HG03575 (cell line): ENCODE data around the gene HS3ST2.
"Not testable (repeated sequence)": the region's sequence is repeated elsewhere in the genome, so short reads cannot be mapped to it uniquely, and the experiment has no call there.

ENCODE experiments used
- ATAC-seq: cut with Tn5 transposase; IDR thresholded peaks from one replicate; pipeline ENCODE4 v1.9.1; 2021; ENCODE audit not compliant: unreplicated experiment, insufficient number of reproducible peaks, low FRiP score; ENCODE audit errors: extremely low read depth

Gene HS3ST2

DNA sequence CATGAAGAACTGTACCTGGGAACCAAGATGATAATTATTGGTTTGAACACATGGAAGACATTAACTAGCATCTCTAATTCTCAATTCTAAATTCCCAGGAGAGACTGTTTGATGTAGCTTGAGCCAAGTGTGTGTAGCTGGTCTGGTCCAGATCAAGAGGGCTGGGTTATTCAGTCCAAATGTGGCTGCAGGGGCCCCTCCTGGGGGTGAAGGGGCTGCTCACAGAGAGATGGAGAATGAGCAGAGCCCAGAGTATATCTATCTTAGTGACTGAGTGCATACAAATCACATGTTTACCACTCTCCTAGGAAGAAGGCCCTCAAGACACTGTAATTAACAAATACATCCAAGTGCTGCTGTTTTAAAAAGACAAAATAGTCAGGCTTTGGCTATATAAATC lies 50.4 kb downstream of the HS3ST2 start:
- no peak for ATAC-seq

DNA sequence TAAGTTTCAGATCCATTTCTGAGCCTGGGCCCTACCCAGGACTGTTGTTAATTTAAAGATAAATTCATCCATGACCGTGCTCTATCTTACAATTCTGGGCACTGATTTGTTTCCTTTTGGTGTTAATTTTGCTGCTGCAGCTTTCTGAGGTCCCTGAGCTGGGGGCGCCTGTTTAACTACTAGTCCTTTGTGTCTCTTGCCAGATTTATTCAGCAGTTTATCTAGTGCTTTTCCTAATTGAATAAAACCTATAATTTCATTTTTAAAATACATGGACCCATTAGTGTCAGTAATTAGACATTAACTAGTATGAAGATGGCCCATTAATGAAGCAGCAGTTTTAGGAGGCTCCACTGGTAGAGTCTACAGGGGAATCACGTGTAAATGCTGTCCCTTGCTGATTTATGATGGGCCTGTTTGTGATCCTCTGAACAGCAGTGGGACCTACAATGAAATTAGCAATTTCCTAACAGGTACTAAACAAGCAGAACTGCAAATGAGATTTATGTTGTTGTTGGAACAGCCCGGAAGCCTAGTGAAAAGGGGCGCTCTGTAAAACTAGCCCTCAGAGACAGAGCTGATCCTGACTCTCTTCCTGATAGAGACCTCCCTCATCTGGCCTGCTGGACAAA lies 54.7 kb downstream of the HS3ST2 start:
- no peak for ATAC-seq

DNA sequence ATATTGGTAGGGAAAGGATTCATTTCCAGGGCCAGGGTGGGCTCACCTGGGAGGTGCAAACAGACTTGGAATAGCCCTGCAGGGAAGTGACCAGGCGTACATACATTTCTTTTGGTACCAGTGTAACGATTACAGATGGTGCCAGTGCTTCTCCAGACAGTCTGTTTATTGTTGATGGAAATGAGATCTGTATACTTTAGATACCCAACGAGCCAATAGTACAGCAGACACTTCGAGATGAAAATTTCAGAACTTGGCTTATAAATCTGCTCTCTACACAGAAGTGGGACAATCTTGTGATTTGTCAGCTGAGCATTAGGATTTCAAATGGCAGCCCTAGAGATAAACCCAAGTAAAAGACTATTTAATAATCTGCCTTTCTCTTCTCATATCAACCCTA lies 57.9 kb downstream of the HS3ST2 start:
- no peak for ATAC-seq

DNA sequence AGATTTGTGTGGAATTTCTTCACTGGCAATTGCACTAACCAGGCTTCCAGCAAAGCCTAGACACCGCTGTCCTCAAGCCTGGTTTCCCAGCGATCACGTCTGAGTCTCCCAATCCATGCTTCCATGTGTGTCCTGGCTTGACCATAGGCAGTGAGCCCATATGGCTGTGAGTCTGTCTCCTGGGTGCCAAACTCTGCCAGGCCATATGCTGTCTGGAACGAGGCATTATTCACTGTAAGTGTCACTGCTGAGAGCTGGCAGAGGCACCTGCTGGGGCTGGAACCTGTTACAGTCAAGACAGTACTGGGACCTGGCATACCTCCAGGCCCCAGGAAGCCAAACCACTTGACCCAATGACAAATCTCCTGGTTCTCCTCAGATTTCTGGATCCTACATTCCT lies 60.4 kb downstream of the HS3ST2 start:
- no peak for ATAC-seq

DNA sequence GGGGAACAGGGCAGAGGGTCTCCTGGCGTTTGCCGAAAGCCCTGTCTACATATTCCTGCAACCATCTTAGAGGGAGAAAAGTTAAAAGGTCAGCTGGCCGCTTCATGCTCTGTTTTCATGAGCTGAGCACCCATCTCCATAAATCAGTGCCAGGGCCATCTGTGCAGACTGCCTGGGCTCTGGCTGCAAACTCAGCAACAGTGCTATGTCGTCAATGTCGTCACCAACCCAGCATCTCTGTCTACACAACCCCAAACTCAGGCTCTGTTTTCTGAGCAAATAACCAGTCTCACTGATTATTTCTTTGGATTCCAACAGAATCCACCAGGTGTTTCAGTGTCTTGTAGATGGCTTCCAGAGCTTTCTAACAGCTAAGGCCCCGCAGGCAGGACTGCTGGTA lies 65.0 kb downstream of the HS3ST2 start:
- no peak for ATAC-seq

DNA sequence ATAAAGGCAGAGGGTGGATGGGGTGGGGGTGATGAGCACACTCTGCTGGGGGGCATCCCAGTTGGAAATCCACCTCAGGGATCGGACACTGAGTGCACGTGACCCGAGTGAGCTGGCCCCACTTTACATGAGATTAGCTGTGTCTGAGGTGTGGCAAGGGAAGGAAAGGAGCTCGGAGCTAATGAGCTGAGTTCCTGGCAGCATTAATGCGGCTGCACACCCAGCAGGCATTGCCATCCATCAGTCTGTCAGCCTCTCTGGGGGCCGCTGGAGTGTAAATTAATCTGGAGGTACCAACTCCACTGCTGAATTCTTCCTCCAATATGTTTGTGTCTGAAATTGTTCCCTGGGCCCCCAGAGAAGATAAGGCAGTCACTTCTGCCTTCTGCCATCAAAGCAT lies 65.5 kb downstream of the HS3ST2 start:
- ATAC-seq: no peak

DNA sequence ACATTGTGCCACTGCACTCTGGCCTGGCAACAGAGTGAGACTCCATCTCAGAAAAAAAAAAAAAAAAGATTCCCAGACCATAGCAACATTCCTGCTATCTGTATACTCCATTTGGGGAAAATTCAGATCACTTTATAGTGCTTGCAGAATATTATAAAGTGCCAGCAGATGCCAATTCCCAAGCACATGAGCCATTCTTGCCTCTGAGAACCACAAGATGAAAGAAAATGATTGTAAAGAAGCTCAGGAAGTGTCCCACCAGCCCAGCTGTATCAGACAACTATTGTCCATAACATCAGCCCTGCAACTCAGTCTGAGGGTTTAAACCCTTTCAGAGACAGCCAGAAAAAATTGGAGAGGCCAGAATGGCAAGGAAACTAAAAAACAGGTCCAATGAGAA lies 69.0 kb downstream of the HS3ST2 start:
- no peak for ATAC-seq

DNA sequence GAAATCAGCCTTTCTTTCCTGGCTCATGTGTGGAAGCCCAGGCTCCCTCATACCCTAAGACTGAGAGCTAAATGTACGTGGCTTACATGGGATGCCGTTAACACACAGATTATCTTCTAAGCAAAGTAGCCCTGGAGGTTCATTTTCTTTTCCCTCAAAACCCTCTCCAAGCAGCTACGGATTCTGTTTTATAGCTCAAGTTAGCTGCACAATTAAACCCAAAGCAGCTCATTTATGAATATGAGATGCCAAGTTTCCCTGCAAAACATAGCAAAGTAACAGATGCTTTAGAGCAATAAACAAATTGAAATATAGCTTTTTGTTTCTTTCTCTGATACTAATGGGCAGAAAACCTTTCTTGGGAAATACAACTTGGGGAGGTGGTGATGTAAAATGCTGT lies 72.0 kb downstream of the HS3ST2 start:
- no peak for ATAC-seq

DNA sequence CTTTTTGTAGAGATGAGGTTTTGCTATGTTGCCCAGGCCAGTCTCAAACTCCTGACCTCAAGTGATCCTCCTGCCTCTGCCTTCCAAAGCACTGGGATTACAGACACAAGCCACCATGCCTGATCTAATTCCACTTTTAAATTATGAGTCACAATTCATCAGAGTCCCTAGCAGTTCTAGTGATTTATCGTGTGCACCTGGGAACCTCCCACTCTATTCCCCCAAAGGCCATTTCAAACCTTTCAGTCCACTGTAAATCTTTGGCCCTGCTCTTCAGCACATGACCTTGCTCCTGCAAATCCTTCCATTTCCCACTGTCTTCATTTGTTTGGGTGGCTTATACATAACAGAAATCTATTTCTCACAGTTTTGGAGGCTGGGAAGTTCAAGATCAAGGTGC lies 73.0 kb downstream of the HS3ST2 start:
- ATAC-seq: no peak

DNA sequence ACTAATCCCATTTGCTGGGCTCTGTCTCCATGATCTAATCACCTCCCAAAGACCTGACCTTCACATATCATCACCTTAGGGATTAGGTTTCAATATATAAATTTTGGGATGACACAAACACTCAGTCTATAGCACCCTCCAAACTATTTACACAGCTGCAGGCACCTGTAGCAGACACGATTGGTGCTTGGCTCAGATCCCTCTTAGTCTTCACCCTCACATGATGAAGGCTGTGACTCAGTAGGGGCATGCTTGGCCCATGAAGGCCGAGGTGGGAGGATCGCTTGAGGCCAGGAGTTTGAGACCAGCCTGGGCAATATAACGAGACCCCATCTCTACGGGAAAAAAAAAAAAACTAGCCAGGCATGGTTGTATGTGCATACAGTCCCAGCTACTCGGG lies 73.5 kb downstream of the HS3ST2 start:
- ATAC-seq: no peak

DNA sequence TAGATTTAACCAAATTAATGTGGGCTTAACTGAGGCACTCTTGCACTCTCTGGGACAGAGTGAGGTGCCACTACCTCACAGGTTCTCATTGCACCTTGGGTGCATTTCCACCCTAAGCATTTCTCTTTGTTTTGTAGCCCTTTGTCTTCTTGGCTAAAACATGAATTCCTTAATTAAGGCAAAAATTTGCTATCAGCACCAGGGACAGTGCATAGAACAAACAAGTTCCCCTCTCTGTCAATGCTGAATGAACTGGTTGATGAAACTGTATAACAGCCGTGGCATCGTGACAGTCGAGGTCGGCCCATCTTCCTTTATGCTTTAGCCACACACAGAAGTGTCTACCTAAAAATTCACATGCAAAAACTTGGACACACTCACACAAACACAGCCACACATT lies 74.8 kb downstream of the HS3ST2 start:
- no peak for ATAC-seq

DNA sequence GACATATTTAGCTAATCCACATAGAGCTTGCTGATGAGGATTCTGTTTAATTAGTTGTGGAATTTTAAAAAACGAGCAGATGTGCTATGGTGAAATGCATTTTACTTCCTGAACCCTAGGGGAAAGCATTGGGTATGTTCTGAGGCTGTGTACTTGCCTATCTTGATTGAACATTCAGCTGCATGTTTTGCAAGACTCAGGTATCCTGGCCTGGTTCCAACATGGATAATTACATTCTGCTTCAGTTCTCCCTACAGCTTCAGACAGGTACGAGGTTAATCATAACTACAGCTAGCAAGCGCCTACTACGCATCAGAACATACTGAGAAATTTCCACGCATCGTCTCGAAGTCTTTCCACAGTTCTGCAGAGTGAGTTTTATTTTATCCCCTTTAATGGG lies 77.0 kb downstream of the HS3ST2 start:
- no peak for ATAC-seq

DNA sequence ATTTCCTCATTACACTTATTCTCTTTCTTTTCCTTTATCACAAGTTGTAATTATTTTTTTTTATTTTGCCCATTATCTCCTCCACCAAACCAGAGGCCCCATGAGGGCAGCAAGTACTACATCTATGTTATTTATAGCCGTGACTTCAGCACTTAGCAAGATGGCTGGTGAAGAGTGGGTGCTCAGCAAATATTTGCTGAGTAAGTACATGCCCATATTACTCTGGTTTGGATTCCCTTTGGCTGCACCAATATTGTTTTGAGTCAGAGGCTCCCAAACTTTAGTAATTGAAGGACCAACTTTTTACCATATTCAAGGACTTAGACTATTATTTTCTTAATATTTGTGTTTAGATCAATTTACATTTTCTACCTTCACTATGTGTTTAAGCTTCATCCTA lies 83.2 kb downstream of the HS3ST2 start:
- no peak for ATAC-seq

DNA sequence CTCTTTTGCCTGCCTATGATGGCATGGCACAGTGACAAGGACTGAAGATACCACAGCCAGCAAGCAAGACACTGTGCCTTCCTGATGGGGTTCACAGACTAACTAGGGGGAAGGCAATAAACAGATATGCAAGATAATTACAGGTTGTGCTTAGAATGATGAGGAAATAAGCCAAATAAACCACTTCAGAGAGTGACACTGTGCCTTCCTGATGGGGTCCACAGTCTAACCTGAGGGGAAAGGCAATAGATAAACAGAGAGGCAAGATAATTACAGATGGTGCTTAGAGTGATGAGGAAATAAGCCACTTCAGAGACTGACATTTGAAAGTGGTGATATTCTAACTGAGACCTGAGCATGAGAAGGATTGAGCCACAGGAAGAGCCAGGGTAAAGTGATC lies 84.2 kb downstream of the HS3ST2 start:
- no peak for ATAC-seq

DNA sequence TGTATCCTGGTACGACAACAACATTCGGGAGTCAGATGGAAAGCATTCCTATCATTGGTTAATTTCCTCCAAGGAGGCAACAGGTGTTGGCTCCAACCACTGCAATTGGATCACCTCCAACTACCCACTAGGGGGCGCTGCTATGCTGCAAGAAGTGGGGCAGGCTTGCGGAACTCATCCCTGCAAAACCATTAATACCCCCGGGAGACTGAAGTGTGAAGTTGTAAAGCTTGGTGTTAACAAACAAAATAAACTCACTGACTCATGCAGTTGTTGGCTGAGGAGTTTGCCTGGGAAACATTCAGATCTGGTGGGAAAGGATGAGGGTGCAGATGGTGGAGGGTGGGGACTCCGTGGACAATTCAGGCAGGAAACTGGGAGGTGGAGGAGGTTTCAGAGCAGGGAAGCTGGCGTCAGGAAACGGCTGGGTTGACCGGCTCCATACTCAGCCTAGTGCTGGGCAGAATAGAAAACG lies 84.9 kb downstream of the HS3ST2 start:
- no peak for ATAC-seq

DNA sequence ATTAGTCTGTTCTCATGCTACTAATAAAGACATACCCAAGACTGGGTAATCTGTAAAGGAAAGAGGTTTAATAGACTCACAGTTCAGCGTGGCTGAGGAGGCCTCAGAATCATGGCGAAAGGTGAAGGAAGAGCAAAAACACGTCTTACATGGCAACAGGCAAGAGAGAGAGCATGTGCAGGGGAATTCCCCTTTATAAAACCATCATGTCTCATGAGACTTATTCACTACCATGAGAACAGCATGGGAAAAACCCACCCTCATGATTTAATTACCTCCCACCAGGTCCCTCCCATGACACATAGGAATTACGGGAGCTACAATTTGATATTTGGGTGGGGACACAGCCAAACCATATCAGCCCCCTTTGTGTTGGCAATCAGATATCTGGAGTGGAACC lies 85.6 kb downstream of the HS3ST2 start:
- ATAC-seq: not testable (repeated sequence)

DNA sequence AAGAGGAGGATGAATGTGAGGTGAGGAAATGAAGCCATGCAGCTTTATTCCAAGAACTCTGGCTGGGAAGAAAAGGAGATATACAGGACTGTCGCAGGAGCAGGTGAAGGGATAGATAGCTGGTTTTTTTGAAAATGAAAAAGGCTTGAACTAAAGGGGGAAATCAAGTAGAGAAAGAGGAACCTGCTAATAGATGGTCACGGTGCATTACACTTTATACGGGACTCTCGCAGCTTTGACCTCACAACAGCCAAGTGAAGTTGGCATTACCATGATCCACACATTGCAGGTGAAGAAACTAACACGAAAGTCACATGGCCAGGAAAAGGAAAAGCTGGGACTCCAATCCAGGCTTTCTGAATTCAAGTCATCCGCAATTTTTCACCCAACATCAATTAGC lies 86.9 kb downstream of the HS3ST2 start:
- no peak for ATAC-seq

DNA sequence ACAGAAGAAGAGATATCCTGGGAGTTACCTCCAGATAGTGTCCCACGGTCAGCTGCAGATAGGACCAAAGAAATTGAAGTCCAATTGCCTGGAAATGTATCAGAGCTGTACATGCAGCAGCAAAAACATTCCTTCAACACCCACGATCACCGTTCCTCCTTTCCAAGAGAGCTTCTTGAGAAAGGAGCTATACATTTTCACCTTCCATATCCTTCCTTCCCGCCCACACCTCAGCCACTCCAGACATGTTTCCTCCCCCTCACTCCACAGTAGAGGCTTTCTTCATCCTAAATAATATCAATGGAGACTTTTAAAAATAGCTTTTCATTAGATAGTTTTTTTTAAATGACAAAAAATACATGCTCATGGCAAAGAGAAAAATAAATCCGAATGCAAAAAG lies 87.6 kb downstream of the HS3ST2 start:
- ATAC-seq: no peak

DNA sequence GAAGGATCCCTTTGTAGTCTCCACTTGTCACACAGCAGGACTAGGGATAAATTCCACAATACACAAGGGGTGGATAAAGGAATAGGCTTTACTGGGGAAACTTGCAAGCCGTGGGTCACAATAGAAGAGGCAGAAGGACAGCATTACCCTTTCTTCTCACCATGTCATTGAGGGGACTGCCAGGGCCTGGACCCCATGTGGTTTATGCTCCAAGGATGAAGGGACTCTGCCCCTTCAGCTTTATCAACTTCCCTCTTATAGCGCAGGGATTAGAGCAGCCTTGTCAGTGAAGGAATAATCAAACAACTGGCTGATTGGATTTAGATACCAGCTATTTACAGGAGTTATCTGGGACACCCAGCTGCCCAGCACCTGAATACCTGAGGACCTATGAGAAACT lies 89.8 kb downstream of the HS3ST2 start:
- no peak for ATAC-seq

DNA sequence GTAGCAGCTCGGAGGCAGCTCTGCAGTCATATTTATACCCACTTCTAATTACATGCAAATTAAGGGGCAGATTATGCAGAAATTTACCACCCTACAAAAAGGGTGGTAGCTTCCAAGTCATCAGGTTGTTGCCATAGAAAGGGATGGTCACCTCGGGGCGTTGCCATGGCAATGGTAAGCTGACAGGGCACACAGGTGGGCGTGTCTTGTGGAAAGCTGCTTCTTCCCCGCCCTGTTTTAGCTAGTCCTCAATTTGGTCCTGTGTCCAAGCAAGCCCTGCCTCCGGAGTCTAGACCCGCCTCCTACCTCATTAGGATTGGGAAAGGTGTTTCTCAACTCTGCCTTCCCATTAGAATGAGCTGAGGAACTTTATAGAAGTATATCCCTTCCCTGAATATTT lies 98.7 kb downstream of the HS3ST2 start:
- no peak for ATAC-seq

DNA sequence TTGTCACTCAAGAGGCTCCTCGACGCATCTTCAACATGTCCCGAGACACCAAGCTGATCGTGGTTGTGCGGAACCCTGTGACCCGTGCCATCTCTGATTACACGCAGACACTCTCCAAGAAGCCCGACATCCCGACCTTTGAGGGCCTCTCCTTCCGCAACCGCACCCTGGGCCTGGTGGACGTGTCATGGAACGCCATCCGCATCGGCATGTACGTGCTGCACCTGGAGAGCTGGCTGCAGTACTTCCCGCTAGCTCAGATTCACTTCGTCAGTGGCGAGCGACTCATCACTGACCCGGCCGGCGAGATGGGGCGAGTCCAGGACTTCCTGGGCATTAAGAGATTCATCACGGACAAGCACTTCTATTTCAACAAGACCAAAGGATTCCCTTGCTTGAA lies 101.0 kb downstream of the HS3ST2 start:
- no peak for ATAC-seq
